HEK293T (cell line): ENCODE measurements around the gene STPG3.

Experiments
- FOXM1 ChIP-seq: fragments of 450-650 bp; IDR thresholded peaks from 2 replicates; pipeline ENCODE4 v1.6.1; 2017; ENCODE audit warnings: mild to moderate bottlenecking, borderline replicate concordance
- SP1 ChIP-seq: fragments of 450-650 bp; IDR thresholded peaks from 2 replicates; pipeline ENCODE4 v1.6.1; 2017
- TARDBP ChIP-seq: fragments of 450-650 bp; IDR thresholded peaks from 2 replicates; pipeline ENCODE4 v1.6.1; 2016

GRCh38 chr9:137211532-137211931, 39.6 kb upstream of the STPG3 start:
- no peak for TF ChIP-seq SP1
- TF ChIP-seq FOXM1 = no peak
- TF ChIP-seq TARDBP = no peak
